HG02571 (cell line): Measurements from ENCODE around the gene PCDH1.
"Not testable (repeated sequence)": the region's sequence is repeated elsewhere in the genome, so short reads cannot be mapped to it uniquely, and the experiment has no call there.

ENCODE experiments used
- ATAC-seq: cut with Tn5 transposase; IDR thresholded peaks from one replicate; pipeline ENCODE4 v1.9.1; 2021; ENCODE audit warnings: mild to moderate bottlenecking, moderate library complexity; ENCODE audit not compliant: unreplicated experiment

The PCDH1 gene

GRCh38 chr5:141839015-141839513 lies 39.1 kb downstream of the PCDH1 start:
- ATAC-seq = no peak

- no peak for ATAC-seq
These were observed 39.7 kb downstream of the PCDH1 start for GRCh38 chr5:141838326-141839014.

- ATAC-seq = no peak
These were observed 42.1 kb downstream of the PCDH1 start for GRCh38 chr5:141835928-141836670.

- no peak for ATAC-seq
These were observed 43.9 kb downstream of the PCDH1 start for GRCh38 chr5:141834331-141834730.

- ATAC-seq = no peak
These were observed 46.1 kb downstream of the PCDH1 start for GRCh38 chr5:141832131-141832530.

- ATAC-seq = no peak
These were observed 50.0 kb downstream of the PCDH1 start for GRCh38 chr5:141828162-141828561.

- no peak for ATAC-seq
These were observed 51.5 kb downstream of the PCDH1 start for GRCh38 chr5:141826674-141827073.

GRCh38 chr5:141825791-141826560 lies 52.2 kb downstream of the PCDH1 start:
- ATAC-seq = no peak

- no peak for ATAC-seq
These were observed 53.0 kb downstream of the PCDH1 start for GRCh38 chr5:141825241-141825671.

GRCh38 chr5:141824717-141825116 lies 53.5 kb downstream of the PCDH1 start:
- no peak for ATAC-seq

GRCh38 chr5:141823056-141823455 lies 55.2 kb downstream of the PCDH1 start:
- ATAC-seq = no peak

- ATAC-seq = no peak
These were observed 56.1 kb downstream of the PCDH1 start for GRCh38 chr5:141822144-141822543.

- ATAC-seq = no peak
These were observed 56.7 kb downstream of the PCDH1 start for GRCh38 chr5:141821430-141821925.

- ATAC-seq = not testable (repeated sequence)
These were observed 57.5 kb downstream of the PCDH1 start for GRCh38 chr5:141820686-141821085.

- no peak for ATAC-seq
These were observed 60.6 kb downstream of the PCDH1 start for GRCh38 chr5:141817631-141818030.

- ATAC-seq = no peak
These were observed 61.4 kb downstream of the PCDH1 start for GRCh38 chr5:141816598-141817399.

GRCh38 chr5:141815796-141816180 lies 62.4 kb downstream of the PCDH1 start:
- ATAC-seq = no peak

GRCh38 chr5:141815051-141815795 lies 63.0 kb downstream of the PCDH1 start:
- ATAC-seq = no peak

- peak; percentile 54 for ATAC-seq
These were observed 63.9 kb downstream of the PCDH1 start for GRCh38 chr5:141814064-141814964.
